K562 (cell line): ENCODE measurements around the gene GAL3ST3. TPM values are rescaled to one million over a fixed set of nuclear protein-coding genes. Genes with fewer than 3 reads are reported as not detected.
A peak's percentile ranks its signal among the peaks of the same experiment; 100 is the strongest.

Experiments
- ATAC-seq: fragments of 200-7000 bp; cut with Tn5 transposase; 3 replicates; pipeline ENCODE4 v1.9.1; 2020; ENCODE audit warnings: moderate library complexity
- BruUV-seq: library from RNA; stranded (reverse); fragments of 400-500 nt; replicated peaks from 2 replicates; lab custom pipeline; 2021; lab: Mats Ljungman, UMichigan
- CTCF ChIA-PET: fragments of 300-600 bp; formaldehyde crosslinking; extraction: SDS; loops from one replicate; lab custom pipeline; 2021; ENCODE audit warnings: low intra/inter-chr PET ratio; lab: Yijun Ruan, JAX
- POLR2A ChIA-PET: fragments of 300-600, 350-650 bp; sonication (Branson Sonifier 250); formaldehyde crosslinking; extraction: SDS; loops from one replicate; lab custom pipeline; 2021; ENCODE audit warnings: antibody characterized with exemption, inconsistent platforms; lab: Yijun Ruan, JAX
- DNase-seq, 4 experiments: peaks; one replicate each; pipeline versions ENCODE4 v3.0.0 to v3.0.0-alpha.2; 2011 to 2018; ENCODE audit warnings: low spot score in 3 of 4, mixed read lengths in 3 of 4; ENCODE audit errors: extremely low read depth in 1 of 4
- FAIRE-seq: peaks from 2 replicates; lab custom pipeline; 2011; peaks lifted over from hg19 to GRCh38; lab: Jason Lieb, UNC
- H2AFZ ChIP-seq: 2 replicates; pipeline ENCODE4 v1.6.0; 2011; ENCODE audit warnings: low read depth, low read length, control low read depth, inconsistent platforms
- H3K27ac ChIP-seq: fragments of 200-600 bp; 3 replicates; pipeline ENCODE4 v1.8.0; 2011; ENCODE audit warnings: low read depth, mild to moderate bottlenecking, control low read depth, inconsistent platforms, low read length, moderate library complexity, mixed read lengths; ENCODE audit errors: extremely low read depth
- H3K27me3 ChIP-seq, 2 experiments: fragments of 300-600 bp in 1 of 2; 2 replicates in 1 of 2; 3 replicates in 1 of 2; pipeline versions ENCODE4 v1.6.0 to v1.8.0; 2011; ENCODE audit warnings: inconsistent platforms in 2 of 2, low read length in 2 of 2, mild to moderate bottlenecking in 1 of 2, mixed read lengths in 1 of 2, moderate library complexity in 1 of 2; ENCODE audit not compliant: control insufficient read depth in 2 of 2, insufficient read depth in 2 of 2
- H3K36me3 ChIP-seq: fragments of 300-600 bp; 3 replicates; pipeline ENCODE4 v1.8.0; 2011; ENCODE audit warnings: mild to moderate bottlenecking, low read length, inconsistent platforms; ENCODE audit not compliant: control insufficient read depth, insufficient read depth
- H3K4me1 ChIP-seq, 2 experiments: fragments of 200-600 bp in 1 of 2; replicated peaks in 1 of 2; 2 replicates in 1 of 2; 3 replicates in 1 of 2; pipeline versions ENCODE4 v1.5.1 to v1.8.0; 2011; ENCODE audit warnings: inconsistent platforms in 2 of 2, low read length in 2 of 2, mild to moderate bottlenecking in 1 of 2, mixed read lengths in 1 of 2, moderate library complexity in 1 of 2; ENCODE audit not compliant: control insufficient read depth in 2 of 2, insufficient read depth in 2 of 2
- H3K4me2 ChIP-seq: 2 replicates; pipeline ENCODE4 v1.6.1; 2011; ENCODE audit warnings: low read length, control low read depth, inconsistent platforms, mixed read lengths; ENCODE audit not compliant: insufficient read depth
- H3K4me3 ChIP-seq: fragments of 200-600 bp; sonication (generic), shearing (Covaris generic); 2 replicates; pipeline ENCODE4 v1.5.1; 2016; ENCODE audit warnings: control low read depth, inconsistent platforms
- H3K79me2 ChIP-seq: fragments of 200-600 bp; 3 replicates; pipeline ENCODE4 v1.8.0; 2011; ENCODE audit warnings: low read length, inconsistent platforms; ENCODE audit not compliant: control insufficient read depth, insufficient read depth
- H3K9ac ChIP-seq, 2 experiments: 2 replicates each; pipeline versions ENCODE4 v1.6.0 to v1.6.1; 2011; ENCODE audit warnings: low read depth in 2 of 2, low read length in 2 of 2, control low read depth in 1 of 2, inconsistent platforms in 1 of 2, mild to moderate bottlenecking in 1 of 2, mixed read lengths in 1 of 2; ENCODE audit not compliant: insufficient read depth in 1 of 2
- H3K9me1 ChIP-seq: one replicate; pipeline ENCODE4 v1.6.0; 2011; ENCODE audit warnings: inconsistent platforms, mild to moderate bottlenecking, low read length, moderate library complexity; ENCODE audit not compliant: control insufficient read depth, insufficient read depth
- H3K9me3 ChIP-seq: replicated peaks from 2 replicates; pipeline ENCODE4 v1.5.1; 2011; ENCODE audit warnings: low read depth, low read length, inconsistent platforms; ENCODE audit not compliant: control insufficient read depth, insufficient read depth
- H4K20me1 ChIP-seq: replicated peaks from 2 replicates; pipeline ENCODE4 v1.6.1; 2011; ENCODE audit warnings: low read length, inconsistent platforms, mixed read lengths; ENCODE audit not compliant: control insufficient read depth, insufficient read depth
- BMI1 ChIP-seq: fragments of 150-350 bp; IDR thresholded peaks from 2 replicates; pipeline ENCODE4 v1.6.1; 2014; ENCODE audit warnings: low read length
- CCNT2 ChIP-seq: IDR thresholded peaks from 2 replicates; pipeline ENCODE4 v1.6.1; 2011; ENCODE audit warnings: borderline replicate concordance, low read depth, mild to moderate bottlenecking, moderate library complexity, mixed read lengths, low read length; ENCODE audit not compliant: insufficient read length; ENCODE audit errors: extremely low read depth
- CHD4 ChIP-seq: fragments of 200-600 bp; sonication (generic); IDR thresholded peaks from 3 replicates; pipeline ENCODE4 v1.6.1; 2012; ENCODE audit warnings: low read depth, mild to moderate bottlenecking, mixed read lengths, low read length, inconsistent platforms; ENCODE audit not compliant: insufficient read depth, insufficient replicate concordance, poor library complexity, severe bottlenecking
- LEF1 ChIP-seq: fragments of 450-650 bp; IDR thresholded peaks from 2 replicates; pipeline ENCODE4 v1.6.1; 2016; ENCODE audit warnings: mild to moderate bottlenecking
- OTX1 ChIP-seq: fragments of 450-650 bp; formaldehyde crosslinking; IDR thresholded peaks from 2 replicates; pipeline ENCODE4 v1.4.0; 2022; ENCODE audit warnings: mild to moderate bottlenecking
- TFAM ChIP-seq: fragments of 250-450 bp; sonication (Bioruptor Pico); conservative IDR thresholded peaks from 2 replicates; pipeline ENCODE4 v1.5.0; 2021; ENCODE audit warnings: mild to moderate bottlenecking, moderate library complexity
- ZNF134 ChIP-seq: fragments of 250-450 bp; sonication (Bioruptor Pico); conservative IDR thresholded peaks from 2 replicates; pipeline ENCODE4 v1.4.0; 2020
- WGBS: fragments of 100-300 bp; shearing (Covaris generic); methylation state at CpG from one replicate; pipeline ENCODE4 v1.1.6; 2016; ENCODE audit warnings: low coverage, mixed read lengths; ENCODE audit not compliant: insufficient coverage; ENCODE audit errors: missing lambda C conversion rate; 5-methylcytosine and 5-hydroxymethylcytosine counted together
- in situ Hi-C: fragments of 300-500 bp; cut with MboI; formaldehyde crosslinking; loops from 4 replicates; pipeline ENCODE4 v1.15.0; 2018; ENCODE audit warnings: inconsistent platforms, mixed read lengths
- intact Hi-C: fragments of 100-400 bp; cut with micrococcal nuclease; formaldehyde crosslinking; loops from 2 replicates; pipeline ENCODE4 v1.14.2; 2022
- polyA plus RNA-seq, 8 experiments: library from polyadenylated mRNA; depleted of rRNA in 4 of 8; stranded (reverse) in 5 of 8; unstranded in 3 of 8; fragments of >200 nt; fragmentation: Nextera tagmentation in 2 of 8; fragmentation: Illumina TruSeq in 1 of 8; extraction: Ambion mirVana in 2 of 8; extraction: Trizol in 1 of 8; gene quantifications; 2 replicates each; pipeline versions ENCODE4 v1.2.1 to v1.2.3, GENCODE V29; 2011 to 2014; ENCODE audit warnings: inconsistent platforms in 1 of 8, missing spikeins in 1 of 8
- total RNA-seq, 7 experiments: library from RNA; depleted of rRNA in 6 of 7; stranded (reverse); fragments of >200 nt in 6 of 7; fragmentation: Illumina TruSeq in 2 of 7; extraction: Trizol in 2 of 7; gene quantifications; 2 replicates each; pipeline versions ENCODE4 v1.2.1 to v1.2.3, GENCODE V29; 2011 to 2021; ENCODE audit warnings: low replicate concordance in 1 of 7
- TF ChIP-seq, protein P1 (sequence below): conservative IDR thresholded peaks from 2 replicates; pipeline ENCODE4 v1.6.1; 2011; ENCODE audit warnings: low read depth, mild to moderate bottlenecking, low read length; ENCODE audit not compliant: control insufficient read depth
- TF ChIP-seq, protein P2 (sequence below): sonication (generic); formaldehyde crosslinking; IDR thresholded peaks from 2 replicates; pipeline ENCODE4 v1.8.1; 2023; ENCODE audit warnings: mild to moderate bottlenecking, missing genetic modification reagents

The GAL3ST3 gene
- total and polyA plus RNA-seq, 9 of the 15 experiments (the other 6 are each of a cell fraction or from before 2014, with no cell fraction given), result not detected

DNA sequence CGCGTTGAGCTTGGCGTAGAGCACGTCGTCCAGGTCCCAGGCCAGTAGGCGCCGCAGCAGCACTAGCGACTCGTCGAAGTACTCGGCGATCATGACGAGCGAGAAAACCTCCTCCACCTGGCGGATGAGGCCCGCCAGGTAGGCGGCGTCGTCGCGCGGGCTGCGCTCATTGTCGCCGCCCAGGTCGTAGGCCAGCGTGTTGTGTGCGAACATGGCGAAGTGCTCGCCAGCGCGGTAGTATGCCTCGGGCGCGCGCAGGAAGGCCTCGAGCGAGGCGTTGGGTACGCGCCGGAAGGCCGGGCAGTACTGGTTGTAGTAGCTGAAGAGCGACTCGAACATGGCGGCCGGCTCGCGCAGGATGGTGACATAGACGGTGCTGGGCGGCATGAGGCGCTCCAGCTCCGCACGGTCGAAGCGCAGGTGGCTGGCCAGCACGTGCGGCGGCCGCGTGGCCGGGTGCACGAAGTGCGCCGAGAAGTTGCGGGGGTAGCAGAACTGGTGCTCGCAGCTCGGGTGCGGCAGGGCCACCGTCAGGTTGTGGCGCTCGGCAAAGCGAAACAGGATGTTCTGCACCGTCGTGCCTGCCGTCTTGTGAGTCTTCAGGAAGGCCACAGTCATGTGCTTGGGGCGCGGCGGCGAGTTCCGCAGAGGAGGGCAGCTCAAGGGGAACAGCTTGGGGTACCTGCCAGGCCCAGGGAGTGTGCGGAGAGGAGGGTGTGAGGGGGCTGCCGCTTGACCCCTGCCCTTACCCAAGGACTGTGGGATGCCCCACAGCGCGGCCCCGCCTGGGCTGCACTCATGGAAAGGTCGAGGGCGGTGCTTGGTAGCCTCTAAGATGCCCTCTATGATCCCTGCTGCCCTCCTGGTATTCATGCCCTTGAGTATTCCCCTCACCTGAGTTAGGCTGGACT is 5.7 kb downstream of the GAL3ST3 start:
- Histone ChIP-seq H3K9ac (no peak overlapping the region), H3K9me1 (no peaks in the 10 kb centered on the region), H3K9me3 (no peaks in the 10 kb centered on the region), H4K20me1 (no peaks in the 10 kb centered on the region), H3K27me3 (peaks cover 0 to 4% of the 10 kb centered on the region in 2 experiments; a peak in 1 of 5 replicates), H3K4me2 (no peak overlapping the region), H2AFZ (no peak overlapping the region), H3K36me3 (no peaks in the 10 kb centered on the region), H3K27ac (no peak overlapping the region), H3K4me1 (peaks cover 0 to 6% of the 10 kb centered on the region in 2 experiments; a peak in 2 of 5 replicates), H3K79me2 (no peaks in the 10 kb centered on the region), H3K4me3 (no peak overlapping the region)
- 85% methylated on average over 41 of the region's 88 CpGs for WGBS
- BruUV-seq, result no TSS peak
- ATAC-seq (no peak), DNase-seq (no peak), FAIRE-seq (no peak)
- TF ChIP-seq, protein P1, sequence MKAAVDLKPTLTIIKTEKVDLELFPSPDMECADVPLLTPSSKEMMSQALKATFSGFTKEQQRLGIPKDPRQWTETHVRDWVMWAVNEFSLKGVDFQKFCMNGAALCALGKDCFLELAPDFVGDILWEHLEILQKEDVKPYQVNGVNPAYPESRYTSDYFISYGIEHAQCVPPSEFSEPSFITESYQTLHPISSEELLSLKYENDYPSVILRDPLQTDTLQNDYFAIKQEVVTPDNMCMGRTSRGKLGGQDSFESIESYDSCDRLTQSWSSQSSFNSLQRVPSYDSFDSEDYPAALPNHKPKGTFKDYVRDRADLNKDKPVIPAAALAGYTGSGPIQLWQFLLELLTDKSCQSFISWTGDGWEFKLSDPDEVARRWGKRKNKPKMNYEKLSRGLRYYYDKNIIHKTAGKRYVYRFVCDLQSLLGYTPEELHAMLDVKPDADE, result no peak
- TF ChIP-seq ZNF134 (CRISPR knock-in tag) (no peak), LEF1 (no peak), BMI1 (no peak), TFAM (CRISPR knock-in tag) (no peak), CCNT2 (no peak), CHD4 (no peak), OTX1 (CRISPR knock-in tag) (no peak)
- TF ChIP-seq, protein P2, sequence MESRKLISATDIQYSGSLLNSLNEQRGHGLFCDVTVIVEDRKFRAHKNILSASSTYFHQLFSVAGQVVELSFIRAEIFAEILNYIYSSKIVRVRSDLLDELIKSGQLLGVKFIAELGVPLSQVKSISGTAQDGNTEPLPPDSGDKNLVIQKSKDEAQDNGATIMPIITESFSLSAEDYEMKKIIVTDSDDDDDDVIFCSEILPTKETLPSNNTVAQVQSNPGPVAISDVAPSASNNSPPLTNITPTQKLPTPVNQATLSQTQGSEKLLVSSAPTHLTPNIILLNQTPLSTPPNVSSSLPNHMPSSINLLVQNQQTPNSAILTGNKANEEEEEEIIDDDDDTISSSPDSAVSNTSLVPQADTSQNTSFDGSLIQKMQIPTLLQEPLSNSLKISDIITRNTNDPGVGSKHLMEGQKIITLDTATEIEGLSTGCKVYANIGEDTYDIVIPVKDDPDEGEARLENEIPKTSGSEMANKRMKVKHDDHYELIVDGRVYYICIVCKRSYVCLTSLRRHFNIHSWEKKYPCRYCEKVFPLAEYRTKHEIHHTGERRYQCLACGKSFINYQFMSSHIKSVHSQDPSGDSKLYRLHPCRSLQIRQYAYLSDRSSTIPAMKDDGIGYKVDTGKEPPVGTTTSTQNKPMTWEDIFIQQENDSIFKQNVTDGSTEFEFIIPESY (CRISPR knock-in tag), result peak; percentile 16; the same call in 1 of the 2 replicates
- intact Hi-C loops (no loop called here), in situ Hi-C loops (no loop called here)
- ChIA-PET CTCF (interaction anchor here (1.9 kb wide), 1 partner anchor 54 kb away, joined by 5 read pairs; no protein-coding TSS in a partner anchor), POLR2A (interaction anchor here (0.7 kb wide), 1 partner anchor 8 kb away, joined by 3 read pairs; no protein-coding TSS in a partner anchor)
